Gastrocnemius medialis (tissue), 4 donors: Measurements from ENCODE around the gene TEKT5.

Source experiments
- POLR2A ChIP-seq, 2 donors: fragments of 450-650 bp; IDR thresholded peaks; one replicate each; pipeline ENCODE4 v1.6.1; 2017; ENCODE audit warnings: antibody characterized with exemption in 2 of 2, mild to moderate bottlenecking in 2 of 2, moderate library complexity in 2 of 2
- TF ChIP-seq, protein P1 (sequence below), 5 experiments: fragments of 450-650 bp in 3 of 5; fragments of 200-600 bp in 2 of 5; sonication (generic) in 2 of 5; IDR thresholded peaks in 4 of 5; conservative IDR thresholded peaks in 1 of 5; 1 replicate in 4 of 5; 2 replicates in 1 of 5; pipeline ENCODE4 v1.5.1; 2016 to 2019; ENCODE audit warnings: antibody characterized with exemption in 5 of 5, mild to moderate bottlenecking in 3 of 5, moderate library complexity in 3 of 5

DNA sequence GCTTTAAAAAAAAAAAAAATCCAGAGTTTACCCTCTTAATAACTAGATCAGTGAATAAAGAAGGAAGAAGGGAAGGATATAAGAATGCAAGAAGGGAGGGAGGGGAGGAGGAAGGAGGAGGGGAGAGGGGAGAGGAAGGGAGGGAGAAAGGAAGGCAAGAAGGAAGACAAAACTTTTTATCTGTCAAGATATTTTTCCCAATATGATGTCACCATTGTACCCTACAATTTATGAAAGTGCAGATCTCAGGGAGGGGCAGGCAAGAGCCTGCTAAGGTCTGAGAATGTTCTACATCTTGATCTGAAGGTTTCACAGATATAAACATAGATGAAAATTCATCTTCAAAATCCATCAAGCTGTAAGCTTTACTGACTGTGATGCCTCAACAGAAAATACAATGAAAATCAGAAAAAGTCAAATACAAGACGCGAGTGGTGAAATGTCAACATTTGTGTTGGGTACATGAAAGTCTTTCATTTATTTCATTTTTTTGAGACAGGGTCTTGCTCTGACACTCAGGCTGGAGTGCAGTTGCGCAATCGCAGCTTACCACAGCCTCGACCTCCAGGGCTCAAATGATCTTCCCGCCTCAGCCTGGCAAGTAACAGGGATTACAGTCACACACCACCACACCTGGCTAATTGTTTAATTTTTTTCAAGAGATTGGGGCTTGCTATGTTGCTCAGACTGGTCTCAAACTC, 57.2 kb downstream of the TEKT5 start:
- TF ChIP-seq, protein P1, sequence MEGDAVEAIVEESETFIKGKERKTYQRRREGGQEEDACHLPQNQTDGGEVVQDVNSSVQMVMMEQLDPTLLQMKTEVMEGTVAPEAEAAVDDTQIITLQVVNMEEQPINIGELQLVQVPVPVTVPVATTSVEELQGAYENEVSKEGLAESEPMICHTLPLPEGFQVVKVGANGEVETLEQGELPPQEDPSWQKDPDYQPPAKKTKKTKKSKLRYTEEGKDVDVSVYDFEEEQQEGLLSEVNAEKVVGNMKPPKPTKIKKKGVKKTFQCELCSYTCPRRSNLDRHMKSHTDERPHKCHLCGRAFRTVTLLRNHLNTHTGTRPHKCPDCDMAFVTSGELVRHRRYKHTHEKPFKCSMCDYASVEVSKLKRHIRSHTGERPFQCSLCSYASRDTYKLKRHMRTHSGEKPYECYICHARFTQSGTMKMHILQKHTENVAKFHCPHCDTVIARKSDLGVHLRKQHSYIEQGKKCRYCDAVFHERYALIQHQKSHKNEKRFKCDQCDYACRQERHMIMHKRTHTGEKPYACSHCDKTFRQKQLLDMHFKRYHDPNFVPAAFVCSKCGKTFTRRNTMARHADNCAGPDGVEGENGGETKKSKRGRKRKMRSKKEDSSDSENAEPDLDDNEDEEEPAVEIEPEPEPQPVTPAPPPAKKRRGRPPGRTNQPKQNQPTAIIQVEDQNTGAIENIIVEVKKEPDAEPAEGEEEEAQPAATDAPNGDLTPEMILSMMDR (IDR thresholded peaks at IDR 0.05 in 4 of 5, conservative IDR thresholded peaks at IDR 0.05 in 1 of 5), result no peak
- TF ChIP-seq POLR2A (IDR thresholded peaks at IDR 0.05), result no peak
